ENCODE data around the gene ELOA2. TPM values are rescaled to one million over a fixed set of nuclear protein-coding genes. Genes with fewer than 3 reads are reported as not detected.
A peak's percentile ranks its signal among the peaks of the same experiment; 100 is the strongest.
"Not testable (repeated sequence)": the region's sequence is repeated elsewhere in the genome, so short reads cannot be mapped to it uniquely, and the experiment has no call there.

The ELOA2 gene
- total RNA-seq, 1 donor from 2014 or later = not detected

DNA sequence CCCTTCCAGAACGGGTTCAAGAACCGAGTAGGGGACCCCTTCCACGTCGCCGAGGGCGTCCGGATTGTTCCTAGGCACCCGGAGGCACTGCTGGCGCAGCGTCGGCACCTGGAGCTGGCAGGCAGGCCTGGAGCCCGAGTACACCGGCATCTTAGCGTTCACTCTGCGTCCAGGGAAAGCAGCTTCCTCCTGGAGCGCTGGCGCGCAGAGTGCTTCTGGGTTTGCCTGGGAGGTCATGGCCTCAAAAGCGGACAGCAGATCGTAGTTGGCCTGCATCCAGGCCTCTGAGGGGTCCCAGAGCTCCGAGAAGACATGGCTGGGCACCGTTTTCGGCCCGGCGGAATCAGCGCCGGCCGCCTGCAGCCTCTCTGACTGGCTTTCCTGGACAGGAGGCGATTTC, 12.6 kb downstream of the ELOA2 start:
- DNase-seq (ENCODE audit: low spot score) = peak; percentile 59

DNA sequence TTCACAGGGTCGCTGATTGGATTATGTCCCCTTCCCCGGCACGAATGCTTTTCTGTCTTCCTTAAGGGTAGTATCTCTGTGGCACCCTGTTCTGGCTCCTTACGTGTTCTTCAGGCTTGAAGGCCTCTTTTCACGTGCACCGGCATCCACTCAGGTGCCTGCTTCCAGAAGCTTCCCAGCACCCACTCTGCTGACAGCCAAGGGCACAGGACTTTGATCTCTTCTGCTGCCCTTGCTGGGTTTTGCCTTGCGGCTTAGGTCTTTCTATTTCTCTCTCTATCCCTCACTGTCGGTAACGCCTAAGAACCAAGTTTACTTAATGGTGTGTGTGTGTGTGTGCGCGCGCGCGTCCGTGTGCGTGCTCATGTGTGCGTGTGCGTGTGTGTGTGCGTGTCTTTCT, 14.7 kb downstream of the ELOA2 start:
- not testable (repeated sequence) for DNase-seq (ENCODE audit: low spot score)

DNA sequence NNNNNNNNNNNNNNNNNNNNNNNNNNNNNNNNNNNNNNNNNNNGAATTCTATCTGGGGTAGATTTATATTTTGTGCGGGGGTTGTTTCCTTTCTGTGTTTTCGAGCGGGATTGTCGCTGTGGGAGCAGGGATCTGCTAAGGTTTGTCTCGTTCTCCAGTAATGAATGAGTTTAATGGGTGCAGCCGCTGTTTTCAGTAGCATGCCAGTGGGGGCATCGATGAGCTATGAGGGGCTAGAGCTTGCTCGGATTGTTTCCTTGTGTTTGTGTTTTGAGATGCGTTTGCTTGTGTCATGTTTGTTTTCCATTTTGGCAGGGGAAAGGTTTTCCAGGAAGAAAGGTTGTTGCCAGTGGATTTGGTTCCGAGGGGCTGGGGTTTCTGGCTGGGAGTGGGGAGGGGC, 15.6 kb downstream of the ELOA2 start:
- not testable (repeated sequence) for DNase-seq (ENCODE audit: low spot score)

Other genes with a start within 250 kb of the ELOA2 start
- gene PIAS2, start 118.1 kb downstream of the ELOA2 start, total RNA-seq = 59.9 TPM
- 3.5 TPM for gene KATNAL2, start 118.0 kb downstream of the ELOA2 start, total RNA-seq
- 46.9 TPM for gene HDHD2, start 114.9 kb upstream of the ELOA2 start, total RNA-seq
- gene IER3IP1, start 140.7 kb upstream of the ELOA2 start, total RNA-seq = 13.5 TPM
- not detected for gene SKOR2, start 216.0 kb upstream of the ELOA2 start, total RNA-seq

All from ureter (tissue), 1 donor.